KMS-11 (cell line): Measurements from ENCODE around the gene SYNDIG1.

Experiments
- H2AFZ ChIP-seq: fragments of 200-600 bp; sonication (generic); 2 replicates; pipeline ENCODE4 v1.6.1; 2016; ENCODE audit warnings: antibody characterized with exemption, mixed run types, low read depth
- H3K27ac ChIP-seq: fragments of 200-600 bp; sonication (generic); 2 replicates; pipeline ENCODE4 v1.6.1; 2016; ENCODE audit warnings: mild to moderate bottlenecking, mixed run types
- H3K27me3 ChIP-seq: fragments of 200-600 bp; sonication (generic); 2 replicates; pipeline ENCODE4 v1.6.1; 2017; ENCODE audit warnings: mild to moderate bottlenecking, low read depth, mixed run types, moderate library complexity; ENCODE audit not compliant: insufficient read depth
- H3K36me3 ChIP-seq: fragments of 200-600 bp; sonication (generic); 2 replicates; pipeline ENCODE4 v1.6.1; 2017; ENCODE audit warnings: mild to moderate bottlenecking, mixed run types; ENCODE audit not compliant: insufficient read depth
- H3K4me1 ChIP-seq: fragments of 200-600 bp; sonication (generic); 2 replicates; pipeline ENCODE4 v1.6.1; 2016; ENCODE audit warnings: mild to moderate bottlenecking, low read depth, mixed run types; ENCODE audit not compliant: poor library complexity, severe bottlenecking
- H3K4me2 ChIP-seq: fragments of 200-600 bp; sonication (generic); 2 replicates; pipeline ENCODE4 v1.7.0; 2016; ENCODE audit warnings: mild to moderate bottlenecking, mixed run types
- H3K4me3 ChIP-seq: fragments of 200-600 bp; sonication (generic); IDR thresholded peaks from 2 replicates; pipeline ENCODE4 v1.6.1; 2017; ENCODE audit warnings: low read depth, low read length, mixed read lengths; ENCODE audit not compliant: insufficient read depth
- H3K79me2 ChIP-seq: fragments of 200-600 bp; sonication (generic); 2 replicates; pipeline ENCODE4 v1.6.1; 2016; ENCODE audit warnings: low read depth, mixed run types; ENCODE audit not compliant: insufficient read depth
- H3K9ac ChIP-seq: fragments of 200-600 bp; sonication (generic); 2 replicates; pipeline ENCODE4 v1.6.1; 2016; ENCODE audit warnings: mild to moderate bottlenecking, mixed run types
- H4K20me1 ChIP-seq: fragments of 200-600 bp; sonication (generic); 2 replicates; pipeline ENCODE4 v1.6.1; 2016; ENCODE audit warnings: mild to moderate bottlenecking, mixed run types; ENCODE audit not compliant: insufficient read depth
- CTCF ChIP-seq: fragments of 200-600 bp; sonication (generic); conservative IDR thresholded peaks from 2 replicates; pipeline ENCODE4 v1.6.1; 2017; ENCODE audit warnings: low read depth, mild to moderate bottlenecking, antibody characterized with exemption, low read length, moderate library complexity, mixed read lengths

Gene SYNDIG1

GRCh38 chr20:24533449-24533848 lies 64.0 kb downstream of the SYNDIG1 start:
- Histone ChIP-seq H3K79me2 (peaks cover 5% of the 10 kb centered on the region), H3K4me3 (no peak overlapping the region), H3K4me1 (no peaks in the 10 kb centered on the region), H2AFZ (no peak overlapping the region), H3K27me3 (no peaks in the 10 kb centered on the region), H3K36me3 (no peaks in the 10 kb centered on the region), H3K9ac (no peak overlapping the region), H3K4me2 (no peak overlapping the region), H3K27ac (no peak overlapping the region), H4K20me1 (no peaks in the 10 kb centered on the region)
- no peak for TF ChIP-seq CTCF

- H3K27me3 ChIP-seq, result no peaks in the 10 kb centered on the region
- no peak overlapping the region for H3K27ac ChIP-seq
- H3K4me3 ChIP-seq, result no peak overlapping the region
- no peaks in the 10 kb centered on the region for H3K4me1 ChIP-seq
- no peak for TF ChIP-seq CTCF
- H3K36me3 ChIP-seq, result no peaks in the 10 kb centered on the region
- peaks cover 5% of the 10 kb centered on the region for H3K79me2 ChIP-seq
- no peak overlapping the region for H3K4me2 ChIP-seq
- no peak overlapping the region for H3K9ac ChIP-seq
- H4K20me1 ChIP-seq, result no peaks in the 10 kb centered on the region
- no peak overlapping the region for H2AFZ ChIP-seq
These were observed 64.9 kb downstream of the SYNDIG1 start for GRCh38 chr20:24534282-24534681.

- Histone ChIP-seq H3K36me3 (no peaks in the 10 kb centered on the region), H3K4me3 (no peak overlapping the region), H3K4me2 (no peak overlapping the region), H4K20me1 (no peaks in the 10 kb centered on the region), H3K79me2 (no peaks in the 10 kb centered on the region; the same call in 1 of the 2 replicates), H3K9ac (no peak overlapping the region), H2AFZ (no peak overlapping the region), H3K27me3 (no peaks in the 10 kb centered on the region), H3K27ac (no peak overlapping the region), H3K4me1 (peaks cover 8% of the 10 kb centered on the region)
- TF ChIP-seq CTCF, result no peak
These were observed 66.7 kb downstream of the SYNDIG1 start for GRCh38 chr20:24535941-24536730.

GRCh38 chr20:24537210-24537609 lies 67.8 kb downstream of the SYNDIG1 start:
- peaks cover 18% of the 10 kb centered on the region for H3K4me1 ChIP-seq
- H3K79me2 ChIP-seq, result peaks cover 6% of the 10 kb centered on the region; the same call in 1 of the 2 replicates
- no peaks in the 10 kb centered on the region for H4K20me1 ChIP-seq
- H3K4me3 ChIP-seq, result no peak overlapping the region
- TF ChIP-seq CTCF, result no peak
- H3K4me2 ChIP-seq, result no peak overlapping the region
- H3K27me3 ChIP-seq, result no peaks in the 10 kb centered on the region
- H3K27ac ChIP-seq, result no peak overlapping the region
- no peak overlapping the region for H2AFZ ChIP-seq
- H3K36me3 ChIP-seq, result no peaks in the 10 kb centered on the region
- no peak overlapping the region for H3K9ac ChIP-seq
